GM10266 (cell line): ENCODE measurements around the gene FRAS1.

ENCODE experiments used
- DNase-seq: peaks from one replicate; pipeline ENCODE4 v3.0.0; 2012; ENCODE audit errors: extremely low spot score
- TF ChIP-seq, protein P1 (sequence below): IDR thresholded peaks from 2 replicates; pipeline ENCODE4 v1.5.1; 2012; ENCODE audit warnings: mild to moderate bottlenecking, low read depth; ENCODE audit not compliant: control insufficient read depth, insufficient read depth; ENCODE audit errors: missing control alignments

FRAS1 gene

DNA sequence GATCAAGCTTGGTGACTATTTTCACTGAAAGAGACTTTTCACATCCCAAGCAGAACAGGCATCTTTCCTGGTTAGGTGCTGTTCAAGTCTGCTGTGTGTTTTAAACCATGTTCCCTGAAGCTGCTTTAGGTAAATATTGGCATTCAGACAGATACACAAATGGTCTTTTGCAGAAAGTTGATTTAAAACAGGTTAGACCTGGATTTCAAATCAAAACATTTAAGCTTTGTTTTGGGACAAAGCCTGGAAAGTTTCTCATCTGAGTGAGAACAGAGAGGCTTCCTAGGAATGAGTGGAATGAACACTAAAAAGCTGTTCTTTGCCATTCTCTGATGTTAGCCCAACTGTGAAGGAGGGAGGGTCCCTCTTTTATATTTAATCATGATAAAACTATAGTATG, 504.6 kb downstream of the FRAS1 start:
- TF ChIP-seq, protein P1, sequence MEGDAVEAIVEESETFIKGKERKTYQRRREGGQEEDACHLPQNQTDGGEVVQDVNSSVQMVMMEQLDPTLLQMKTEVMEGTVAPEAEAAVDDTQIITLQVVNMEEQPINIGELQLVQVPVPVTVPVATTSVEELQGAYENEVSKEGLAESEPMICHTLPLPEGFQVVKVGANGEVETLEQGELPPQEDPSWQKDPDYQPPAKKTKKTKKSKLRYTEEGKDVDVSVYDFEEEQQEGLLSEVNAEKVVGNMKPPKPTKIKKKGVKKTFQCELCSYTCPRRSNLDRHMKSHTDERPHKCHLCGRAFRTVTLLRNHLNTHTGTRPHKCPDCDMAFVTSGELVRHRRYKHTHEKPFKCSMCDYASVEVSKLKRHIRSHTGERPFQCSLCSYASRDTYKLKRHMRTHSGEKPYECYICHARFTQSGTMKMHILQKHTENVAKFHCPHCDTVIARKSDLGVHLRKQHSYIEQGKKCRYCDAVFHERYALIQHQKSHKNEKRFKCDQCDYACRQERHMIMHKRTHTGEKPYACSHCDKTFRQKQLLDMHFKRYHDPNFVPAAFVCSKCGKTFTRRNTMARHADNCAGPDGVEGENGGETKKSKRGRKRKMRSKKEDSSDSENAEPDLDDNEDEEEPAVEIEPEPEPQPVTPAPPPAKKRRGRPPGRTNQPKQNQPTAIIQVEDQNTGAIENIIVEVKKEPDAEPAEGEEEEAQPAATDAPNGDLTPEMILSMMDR = no peak

DNA sequence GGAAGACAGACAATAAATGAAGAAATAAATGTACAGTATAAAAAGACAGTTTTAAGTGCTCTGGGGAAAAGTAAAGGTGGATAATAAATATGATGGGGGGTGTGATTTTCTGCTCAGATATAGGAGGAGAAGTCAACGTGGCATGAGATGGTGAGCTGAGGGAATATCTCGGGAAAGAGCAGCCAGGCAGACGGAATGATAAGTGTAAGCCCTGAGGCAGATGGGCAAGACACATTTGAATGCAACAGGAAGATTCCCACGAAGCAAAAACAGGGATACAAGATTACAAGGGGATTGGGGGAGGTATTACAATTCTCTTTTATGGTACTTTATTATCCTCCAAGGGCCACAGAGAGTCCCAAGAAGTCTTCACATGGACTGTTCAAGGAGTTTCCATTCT, 505.6 kb downstream of the FRAS1 start:
- no peak for DNase-seq
- TF ChIP-seq, protein P1 = no peak

More for the DNA sequence above, 504.6 kb downstream of the FRAS1 start:
- no peak for DNase-seq

DNA sequence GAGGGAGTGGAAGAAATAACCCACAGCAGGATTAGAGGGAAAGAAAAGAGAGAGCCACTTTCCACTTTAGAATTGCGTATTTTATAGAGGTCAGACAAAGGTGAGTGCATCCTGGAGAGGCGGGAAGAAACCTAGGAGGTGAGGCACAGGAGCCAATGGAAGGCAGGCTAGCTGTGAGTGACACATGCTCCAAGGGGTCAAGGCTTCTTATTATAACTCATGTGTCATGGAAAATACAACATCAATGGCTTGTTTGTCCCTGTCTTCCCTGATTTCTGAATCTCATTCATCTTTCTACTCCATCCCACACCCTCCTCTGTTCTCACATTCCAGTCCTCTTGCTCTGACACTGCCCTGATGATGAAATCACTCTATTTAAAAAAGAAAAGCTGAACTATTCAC, 508.8 kb downstream of the FRAS1 start:
- DNase-seq = no peak
- TF ChIP-seq, protein P1 = no peak

DNA sequence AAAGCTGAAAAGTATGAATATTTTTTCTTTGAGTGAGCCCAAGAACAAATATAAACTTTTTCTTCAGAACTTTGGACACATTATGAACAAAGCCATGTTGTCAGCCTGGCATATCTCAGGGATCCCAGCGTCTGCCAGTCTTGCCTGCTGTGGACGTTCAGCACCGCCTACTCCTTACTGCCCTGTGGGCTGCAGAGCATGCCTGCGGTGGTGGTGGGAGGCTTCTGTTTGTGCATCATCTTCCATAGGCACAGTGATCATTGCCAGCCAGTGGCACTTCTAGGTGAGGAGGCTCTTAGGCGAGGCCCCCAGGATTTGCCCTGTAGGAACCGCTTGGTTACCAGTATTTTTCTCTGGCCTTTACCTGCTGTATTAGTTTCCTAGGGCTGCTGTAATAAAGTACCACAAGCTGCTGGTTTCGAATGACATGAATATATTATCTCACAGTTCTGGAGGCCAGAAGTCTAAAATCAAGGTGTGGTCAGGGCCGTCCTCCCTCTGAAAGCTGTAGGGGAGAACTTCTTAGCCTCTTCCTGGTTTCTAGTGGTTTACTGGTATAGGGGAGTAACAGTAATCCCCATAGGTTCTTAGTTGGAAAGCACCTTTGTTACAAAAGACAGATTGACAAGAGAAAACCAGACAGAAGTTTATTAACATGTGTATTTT, 509.8 kb downstream of the FRAS1 start:
- TF ChIP-seq, protein P1 = no peak
- DNase-seq = no peak

DNA sequence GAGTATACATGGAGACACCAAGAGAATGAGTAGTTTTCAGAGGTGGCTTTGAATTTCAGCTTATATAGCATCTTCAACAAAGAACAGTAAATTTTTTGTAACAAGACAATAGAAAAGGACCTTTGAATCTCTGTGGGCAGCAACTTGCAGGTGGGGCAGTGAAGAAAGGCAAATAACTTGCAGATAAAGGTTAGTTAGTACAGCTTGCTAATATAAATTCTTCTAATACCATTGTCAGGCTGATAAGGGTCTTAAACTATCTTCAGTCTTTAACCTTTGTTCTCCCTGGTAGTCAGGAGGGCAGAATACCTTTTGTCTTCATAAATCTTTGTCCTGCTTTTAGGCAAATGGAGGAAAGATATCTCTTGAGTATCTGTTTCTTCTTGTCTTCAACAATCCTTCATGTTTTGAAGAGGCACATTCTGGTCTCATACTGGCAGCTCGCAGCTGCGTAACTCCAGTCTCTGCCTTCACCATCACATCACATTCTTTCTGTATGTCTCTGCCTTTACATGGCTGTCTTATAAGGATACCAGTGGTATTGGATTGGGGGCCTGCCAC, 510.5 kb downstream of the FRAS1 start:
- no peak for DNase-seq
- TF ChIP-seq, protein P1 = no peak

DNA sequence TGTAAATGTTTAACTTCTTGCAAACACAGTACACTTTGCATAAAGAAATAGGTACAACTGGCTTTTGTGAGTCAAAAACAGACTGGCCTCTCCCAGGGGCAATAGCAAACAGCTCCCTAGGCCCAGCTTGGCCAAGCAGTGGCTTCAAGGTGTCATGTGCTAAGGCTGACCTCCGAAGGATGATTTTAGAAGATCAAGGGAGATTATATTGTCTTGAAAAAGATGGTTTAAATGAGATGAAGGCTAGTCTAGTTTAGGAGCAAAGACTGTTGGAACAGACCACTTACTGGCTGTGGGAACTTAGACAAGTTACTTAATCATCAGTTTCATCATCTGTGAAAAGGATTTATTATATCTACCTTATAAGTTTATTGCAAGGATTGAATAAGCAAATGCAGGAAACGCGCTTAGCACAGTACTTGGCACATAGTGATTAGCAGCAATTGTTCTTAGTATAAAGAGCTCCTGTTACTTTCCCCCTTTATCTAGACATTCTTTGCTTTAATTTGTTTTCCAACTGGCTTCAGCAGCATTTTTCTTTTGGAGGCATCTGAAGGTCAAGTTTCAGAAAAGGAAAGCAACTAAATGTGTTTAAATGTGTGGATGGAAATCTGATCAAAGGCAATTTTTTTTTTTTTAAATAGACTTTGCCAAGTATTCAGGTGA, 511.6 kb downstream of the FRAS1 start:
- no peak for DNase-seq
- TF ChIP-seq, protein P1 = no peak

DNA sequence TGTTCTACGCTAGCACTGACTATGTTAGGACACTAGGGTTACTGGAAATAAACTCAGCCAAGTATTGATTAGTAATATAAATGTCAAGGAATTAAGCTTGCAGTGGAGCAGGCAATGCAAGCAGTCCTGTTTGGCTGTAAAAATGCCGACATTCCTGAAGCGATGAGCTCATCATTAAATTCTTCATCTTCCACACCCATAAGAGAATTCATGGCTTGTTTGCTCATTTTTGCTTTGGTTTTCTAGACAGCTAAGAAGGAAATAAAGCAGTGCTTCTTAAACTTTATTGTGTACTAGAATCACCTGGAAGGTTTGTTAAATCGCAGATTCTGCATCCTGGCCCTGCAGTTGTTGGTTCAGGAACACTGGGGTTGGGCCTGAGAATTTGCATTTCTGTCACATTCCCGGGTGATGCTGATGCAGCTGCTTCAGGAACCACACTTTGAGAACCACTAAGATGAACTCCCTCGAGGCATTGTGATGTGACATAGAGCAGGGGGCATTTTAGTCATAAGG, 512.2 kb downstream of the FRAS1 start:
- TF ChIP-seq, protein P1 = no peak
- DNase-seq = no peak
